ENCODE measurements around the gene CFAP73. TPM values are rescaled to one million over a fixed set of nuclear protein-coding genes. Genes with fewer than 3 reads are reported as not detected.

CFAP73 gene
- total and polyA plus RNA-seq, 2 of the 8 experiments (the other 6 are each of a cell fraction or from before 2014, with no cell fraction given) = 0.45 to 0.56 TPM

GRCh38 chr12:113186033-113186365, 36.5 kb downstream of the CFAP73 start (continued):
- TF ChIP-seq CHD1 (IDR thresholded peaks at IDR 0.05; ENCODE audit: low read depth, low read length) = no peak

Data from H1 (cell line).